ENCODE measurements around the gene TMEM270. TPM values are rescaled to one million over a fixed set of nuclear protein-coding genes. Genes with fewer than 3 reads are reported as not detected.

The TMEM270 gene
- total RNA-seq, 1 experiment from 2014 or later, result 1.1 TPM

GRCh38 chr7:73901823-73902597, 41.1 kb downstream of the TMEM270 start:
- H3K9me3 ChIP-seq (ENCODE audit: control insufficient read depth in 1 of 2, insufficient read depth in 1 of 2, low read depth in 1 of 2, low read length in 2 of 2), result no peaks in the 10 kb centered on the region
- ATAC-seq (no peak), DNase-seq (ENCODE audit: low read depth, low spot score) (no peak)
- no peaks in the 10 kb centered on the region for H3K4me1 ChIP-seq (ENCODE audit: control insufficient read depth in 1 of 2, insufficient read depth in 2 of 2, low read length in 2 of 2)
- no peak overlapping the region for H3K27ac ChIP-seq (ENCODE audit: low read depth, low read length)
- no peaks in the 10 kb centered on the region for H3K79me2 ChIP-seq (ENCODE audit: insufficient read depth, low read length)
- intact Hi-C loops (cut with micrococcal nuclease), result no loop called here
- ChIA-PET POLR2A (no interaction called here), RAD21 (ENCODE audit: low non-redundant PET in 1 of 2, low total read pairs in 2 of 2, uncharacterized antibody in 2 of 2, unreplicated experiment in 2 of 2) (interaction anchor here in 1 of 2 experiments (0.6 kb wide), 1 partner anchor 74 kb away, joined by 3 read pairs; no protein-coding TSS in a partner anchor), CTCF (no interaction called here)
- BruUV-seq (replicated peaks), result no TSS peak
- H3K4me3 ChIP-seq (replicated peaks in 1 of 2; ENCODE audit: low read depth in 1 of 2, low read length in 2 of 2), result no peak overlapping the region
- H3K36me3 ChIP-seq (ENCODE audit: control insufficient read depth in 1 of 2, insufficient read depth in 2 of 2, low read length in 2 of 2), result no peaks in the 10 kb centered on the region
- no peaks in the 10 kb centered on the region for H3K9me2 ChIP-seq (ENCODE audit: insufficient read depth)
- H4K20me1 ChIP-seq (ENCODE audit: insufficient read depth), result no peaks in the 10 kb centered on the region
- no peak for TF ChIP-seq CEBPB (IDR thresholded peaks at IDR 0.05; ENCODE audit: low read depth)
- TF ChIP-seq POLR2A (IDR thresholded peaks at IDR 0.05; ENCODE audit: borderline replicate concordance, extremely low read depth, insufficient read depth, insufficient read length), result no peak
- TF ChIP-seq JUND (IDR thresholded peaks at IDR 0.05), result no peak
- TF ChIP-seq ELF1 (IDR thresholded peaks at IDR 0.05; ENCODE audit: borderline replicate concordance, low read depth), result no peak
- no peak for TF ChIP-seq EZH2phosphoT487 (IDR thresholded peaks at IDR 0.05; ENCODE audit: borderline replicate concordance)
- TF ChIP-seq SRF (IDR thresholded peaks at IDR 0.05; ENCODE audit: low read depth), result no peak
- TF ChIP-seq, protein P1, sequence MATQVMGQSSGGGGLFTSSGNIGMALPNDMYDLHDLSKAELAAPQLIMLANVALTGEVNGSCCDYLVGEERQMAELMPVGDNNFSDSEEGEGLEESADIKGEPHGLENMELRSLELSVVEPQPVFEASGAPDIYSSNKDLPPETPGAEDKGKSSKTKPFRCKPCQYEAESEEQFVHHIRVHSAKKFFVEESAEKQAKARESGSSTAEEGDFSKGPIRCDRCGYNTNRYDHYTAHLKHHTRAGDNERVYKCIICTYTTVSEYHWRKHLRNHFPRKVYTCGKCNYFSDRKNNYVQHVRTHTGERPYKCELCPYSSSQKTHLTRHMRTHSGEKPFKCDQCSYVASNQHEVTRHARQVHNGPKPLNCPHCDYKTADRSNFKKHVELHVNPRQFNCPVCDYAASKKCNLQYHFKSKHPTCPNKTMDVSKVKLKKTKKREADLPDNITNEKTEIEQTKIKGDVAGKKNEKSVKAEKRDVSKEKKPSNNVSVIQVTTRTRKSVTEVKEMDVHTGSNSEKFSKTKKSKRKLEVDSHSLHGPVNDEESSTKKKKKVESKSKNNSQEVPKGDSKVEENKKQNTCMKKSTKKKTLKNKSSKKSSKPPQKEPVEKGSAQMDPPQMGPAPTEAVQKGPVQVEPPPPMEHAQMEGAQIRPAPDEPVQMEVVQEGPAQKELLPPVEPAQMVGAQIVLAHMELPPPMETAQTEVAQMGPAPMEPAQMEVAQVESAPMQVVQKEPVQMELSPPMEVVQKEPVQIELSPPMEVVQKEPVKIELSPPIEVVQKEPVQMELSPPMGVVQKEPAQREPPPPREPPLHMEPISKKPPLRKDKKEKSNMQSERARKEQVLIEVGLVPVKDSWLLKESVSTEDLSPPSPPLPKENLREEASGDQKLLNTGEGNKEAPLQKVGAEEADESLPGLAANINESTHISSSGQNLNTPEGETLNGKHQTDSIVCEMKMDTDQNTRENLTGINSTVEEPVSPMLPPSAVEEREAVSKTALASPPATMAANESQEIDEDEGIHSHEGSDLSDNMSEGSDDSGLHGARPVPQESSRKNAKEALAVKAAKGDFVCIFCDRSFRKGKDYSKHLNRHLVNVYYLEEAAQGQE (IDR thresholded peaks at IDR 0.05; ENCODE audit: low read depth), result no peak
- no peak for TF ChIP-seq TCF7L2 (IDR thresholded peaks at IDR 0.05; ENCODE audit: borderline replicate concordance, extremely low read depth, insufficient read depth, insufficient read length)
- no peak for TF ChIP-seq SIN3A (IDR thresholded peaks at IDR 0.05; ENCODE audit: low read depth)
- no peak for TF ChIP-seq YY1 (IDR thresholded peaks at IDR 0.05; ENCODE audit: extremely low read depth, insufficient replicate concordance, low read depth, low read length)
- TF ChIP-seq CBX3 (IDR thresholded peaks at IDR 0.05; ENCODE audit: low read depth), result no peak
- TF ChIP-seq, protein P2, sequence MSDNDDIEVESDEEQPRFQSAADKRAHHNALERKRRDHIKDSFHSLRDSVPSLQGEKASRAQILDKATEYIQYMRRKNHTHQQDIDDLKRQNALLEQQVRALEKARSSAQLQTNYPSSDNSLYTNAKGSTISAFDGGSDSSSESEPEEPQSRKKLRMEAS (IDR thresholded peaks at IDR 0.05), result no peak
- no peak for TF ChIP-seq EGR1 (IDR thresholded peaks at IDR 0.05; ENCODE audit: low read depth)
- no peak for TF ChIP-seq RAD21 (IDR thresholded peaks at IDR 0.05; ENCODE audit: low read depth)
- TF ChIP-seq SP1 (IDR thresholded peaks at IDR 0.05; ENCODE audit: low read depth), result no peak
- TF ChIP-seq POLR2AphosphoS5 (IDR thresholded peaks at IDR 0.05; ENCODE audit: low read depth, low read length), result no peak
- TF ChIP-seq ZBTB33 (IDR thresholded peaks at IDR 0.05; ENCODE audit: extremely low read depth, insufficient replicate concordance, low read length), result no peak
- TF ChIP-seq ATF3 (IDR thresholded peaks at IDR 0.05), result no peak
- H3K27me3 ChIP-seq (ENCODE audit: insufficient read depth, low read length), result no peaks in the 10 kb centered on the region
- H2AFZ ChIP-seq (ENCODE audit: low read depth, low read length, poor library complexity, severe bottlenecking), result no peak overlapping the region
- no peak overlapping the region for H3K4me2 ChIP-seq (ENCODE audit: low read length)
- H3K9ac ChIP-seq (ENCODE audit: low read length), result no peak overlapping the region

Data from HCT116 (cell line).